HCT116 (cell line): Measurements from ENCODE around the gene HOXB2. TPM values are rescaled to one million over a fixed set of nuclear protein-coding genes. Genes with fewer than 3 reads are reported as not detected.

Experiments used
- ATAC-seq: fragments of 200-7000 bp; cut with Tn5 transposase; 2 replicates; pipeline ENCODE4 v1.9.1; 2020; ENCODE audit warnings: mild to moderate bottlenecking, moderate library complexity
- BruUV-seq: library from RNA; stranded (reverse); fragments of 400-500 nt; replicated peaks from 2 replicates; lab custom pipeline; 2021; lab: Mats Ljungman, UMichigan
- CTCF ChIA-PET: fragments of 300-600 bp; sonication (Branson Sonifier 250); formaldehyde crosslinking; loops from one replicate; lab custom pipeline; 2021; ENCODE audit warnings: antibody characterized with exemption; lab: Charles Lee
- POLR2A ChIA-PET: fragments of 300-600, 350-600 bp; sonication (Branson Sonifier 250); formaldehyde crosslinking; loops from one replicate; lab custom pipeline; 2021; ENCODE audit warnings: antibody characterized with exemption; lab: Charles Lee
- RAD21 ChIA-PET, 2 experiments: fragments of 300-600 bp; sonication (Branson Sonifier 250); formaldehyde crosslinking; loops; one replicate each; lab custom pipeline; 2023; ENCODE audit warnings: low total read pairs in 2 of 2; ENCODE audit not compliant: uncharacterized antibody in 2 of 2, unreplicated experiment in 2 of 2, low non-redundant PET in 1 of 2; lab: Charles Lee
- DNase-seq: peaks from one replicate; pipeline ENCODE4 v3.0.0-alpha.2; 2010; ENCODE audit warnings: low read depth, low spot score
- H2AFZ ChIP-seq: fragments of 200-600 bp; shearing (Covaris generic), sonication (generic); 2 replicates; pipeline ENCODE4 v1.6.1; 2017; ENCODE audit warnings: low read depth, mixed run types, mixed read lengths, antibody characterized with exemption, low read length; ENCODE audit not compliant: poor library complexity, severe bottlenecking
- H3K27ac ChIP-seq: 2 replicates; pipeline ENCODE4 v1.5.1; 2012; ENCODE audit warnings: low read depth, low read length
- H3K27me3 ChIP-seq: fragments of 200-600 bp; sonication (generic); 2 replicates; pipeline ENCODE4 v1.6.1; 2016; ENCODE audit warnings: mixed run types, low read length, mixed read lengths; ENCODE audit not compliant: insufficient read depth
- H3K36me3 ChIP-seq, 2 experiments: fragments of 200-500 bp in 1 of 2; fragments of 200-600 bp in 1 of 2; sonication (Bioruptor generic) in 1 of 2; sonication (generic) in 1 of 2; 2 replicates each; pipeline versions ENCODE4 v1.5.1 to v1.6.1; 2014 to 2016; ENCODE audit warnings: low read length in 2 of 2, inconsistent platforms in 1 of 2, mixed read lengths in 1 of 2, mixed run types in 1 of 2; ENCODE audit not compliant: insufficient read depth in 2 of 2, control insufficient read depth in 1 of 2
- H3K4me1 ChIP-seq, 2 experiments: fragments of 200-600 bp in 1 of 2; sonication (generic) in 1 of 2; 2 replicates each; pipeline versions ENCODE4 v1.5.1 to v1.6.1; 2012 to 2017; ENCODE audit warnings: low read length in 2 of 2, inconsistent platforms in 1 of 2, mild to moderate bottlenecking in 1 of 2, mixed read lengths in 1 of 2, mixed run types in 1 of 2, moderate library complexity in 1 of 2; ENCODE audit not compliant: insufficient read depth in 2 of 2, control insufficient read depth in 1 of 2
- H3K4me2 ChIP-seq: fragments of 200-600 bp; sonication (generic); 2 replicates; pipeline ENCODE4 v1.6.1; 2017; ENCODE audit warnings: mixed run types, low read length, mixed read lengths
- H3K4me3 ChIP-seq, 2 experiments: fragments of 200-600 bp in 1 of 2; sonication (generic) in 1 of 2; replicated peaks in 1 of 2; 2 replicates each; pipeline ENCODE4 v1.5.1; 2011 to 2016; ENCODE audit warnings: low read length in 2 of 2, control low read depth in 1 of 2, low read depth in 1 of 2, mild to moderate bottlenecking in 1 of 2, mixed read lengths in 1 of 2, mixed run types in 1 of 2
- H3K79me2 ChIP-seq: fragments of 200-600 bp; sonication (generic); 2 replicates; pipeline ENCODE4 v1.6.1; 2017; ENCODE audit warnings: mild to moderate bottlenecking, mixed run types, low read length, moderate library complexity, mixed read lengths; ENCODE audit not compliant: insufficient read depth
- H3K9ac ChIP-seq: fragments of 200-600 bp; sonication (generic); 2 replicates; pipeline ENCODE4 v1.6.1; 2016; ENCODE audit warnings: low read length, mixed read lengths
- H3K9me2 ChIP-seq: fragments of 200-600 bp; sonication (generic), shearing (Covaris generic); 2 replicates; pipeline ENCODE4 v1.6.1; 2017; ENCODE audit warnings: mixed run types, mild to moderate bottlenecking, moderate library complexity; ENCODE audit not compliant: insufficient read depth
- H3K9me3 ChIP-seq, 2 experiments: fragments of 200-500 bp in 1 of 2; fragments of 200-600 bp in 1 of 2; sonication (Bioruptor generic) in 1 of 2; sonication (generic) in 1 of 2; 2 replicates each; pipeline ENCODE4 v1.6.1; 2014 to 2017; ENCODE audit warnings: low read length in 2 of 2, mixed read lengths in 2 of 2, inconsistent platforms in 1 of 2, low read depth in 1 of 2, mild to moderate bottlenecking in 1 of 2, mixed run types in 1 of 2, moderate library complexity in 1 of 2; ENCODE audit not compliant: control insufficient read depth in 1 of 2, insufficient read depth in 1 of 2
- H4K20me1 ChIP-seq: fragments of 200-600 bp; sonication (generic), shearing (Covaris generic); 2 replicates; pipeline ENCODE4 v1.6.1; 2017; ENCODE audit warnings: mixed run types, mild to moderate bottlenecking, moderate library complexity; ENCODE audit not compliant: insufficient read depth
- CBX3 ChIP-seq: IDR thresholded peaks from 2 replicates; pipeline ENCODE4 v1.6.1; 2012; ENCODE audit warnings: low read depth
- EZH2phosphoT487 ChIP-seq: fragments of 200-600 bp; IDR thresholded peaks from 2 replicates; pipeline ENCODE4 v1.6.1; 2018; ENCODE audit warnings: antibody characterized with exemption, borderline replicate concordance
- FOSL1 ChIP-seq: IDR thresholded peaks from 2 replicates; pipeline ENCODE4 v1.6.1; 2012; ENCODE audit warnings: low read depth
- POLR2AphosphoS5 ChIP-seq: IDR thresholded peaks from 2 replicates; pipeline ENCODE4 v1.6.1; 2011; ENCODE audit warnings: mild to moderate bottlenecking, low read depth, low read length, moderate library complexity
- RAD21 ChIP-seq: IDR thresholded peaks from 2 replicates; pipeline ENCODE4 v1.6.1; 2012; ENCODE audit warnings: low read depth, mild to moderate bottlenecking
- SIN3A ChIP-seq: IDR thresholded peaks from 2 replicates; pipeline ENCODE4 v1.6.1; 2012; ENCODE audit warnings: low read depth
- SP1 ChIP-seq: IDR thresholded peaks from 2 replicates; pipeline ENCODE4 v1.6.1; 2012; ENCODE audit warnings: low read depth
- TCF7L2 ChIP-seq: IDR thresholded peaks from 2 replicates; pipeline ENCODE4 v1.7.0; 2011; ENCODE audit warnings: borderline replicate concordance, inconsistent platforms; ENCODE audit not compliant: insufficient read depth, insufficient read length; ENCODE audit errors: extremely low read depth
- intact Hi-C: fragments of 100-400 bp; cut with micrococcal nuclease; formaldehyde crosslinking; loops from 2 replicates; pipeline ENCODE4 v1.10.0; 2022
- total RNA-seq: library from RNA; stranded (reverse); gene quantifications from one replicate; pipeline ENCODE4 v1.2.1, GENCODE V29; 2021; ENCODE audit not compliant: unreplicated experiment
- TF ChIP-seq, protein P1 (sequence below): IDR thresholded peaks from 2 replicates; pipeline ENCODE4 v1.6.1; 2011; ENCODE audit warnings: mild to moderate bottlenecking, low read length, moderate library complexity; ENCODE audit not compliant: insufficient replicate concordance; ENCODE audit errors: extremely low read depth
- TF ChIP-seq, protein P2 (sequence below): IDR thresholded peaks from 2 replicates; pipeline ENCODE4 v1.6.1; 2012
- TF ChIP-seq, protein P3 (sequence below): IDR thresholded peaks from 2 replicates; pipeline ENCODE4 v1.6.1; 2012

HOXB2 gene
- total RNA-seq, 1 experiment from 2014 or later, result 2.0 TPM

DNA sequence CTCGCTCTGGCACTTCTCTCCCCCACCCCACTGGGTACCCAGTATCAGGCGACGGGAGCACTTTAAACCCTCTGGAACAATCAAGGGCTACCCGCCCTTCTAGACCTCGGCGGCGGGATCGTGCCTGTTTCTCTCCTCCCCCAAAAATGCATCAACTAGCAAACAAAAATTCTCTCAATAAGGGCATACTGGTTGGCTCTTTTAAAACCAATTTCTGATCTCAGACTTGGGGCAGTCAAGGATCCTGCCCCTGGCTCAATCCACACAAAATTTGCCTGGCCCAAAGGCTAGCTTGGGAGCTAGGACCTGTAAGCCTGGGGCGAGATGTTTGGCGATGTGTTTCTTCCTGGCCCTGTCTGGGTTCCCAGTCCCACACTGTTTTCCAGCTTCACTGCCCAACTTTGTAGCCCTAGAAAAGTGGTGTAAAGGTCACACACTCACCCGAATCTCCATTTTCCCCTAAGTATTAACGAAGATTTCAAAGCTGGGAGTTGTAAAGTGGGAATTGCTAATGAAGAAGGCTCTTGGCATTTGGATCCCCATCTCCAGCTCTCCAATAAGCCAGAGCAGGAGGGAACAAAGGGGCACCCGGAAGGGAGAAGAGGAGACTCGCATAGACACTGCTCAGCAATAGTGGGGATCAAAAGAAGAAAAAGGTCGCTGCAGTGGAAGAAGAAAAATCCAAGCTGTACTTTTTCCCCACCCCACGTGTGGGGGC, 14.4 kb upstream of the HOXB2 start:
- H3K4me3 ChIP-seq, result no peak overlapping the region
- no peak overlapping the region for H2AFZ ChIP-seq
- no peak overlapping the region for H3K27ac ChIP-seq
- H3K9me3 ChIP-seq, result no peaks in the 10 kb centered on the region
- no peaks in the 10 kb centered on the region for H3K27me3 ChIP-seq
- ATAC-seq, result no peak
- H3K9ac ChIP-seq, result no peak overlapping the region
- ChIA-PET RAD21 (no interaction called here), POLR2A (no interaction called here)
- DNase-seq, result no peak
- H4K20me1 ChIP-seq, result no peaks in the 10 kb centered on the region
- no peaks in the 10 kb centered on the region for H3K9me2 ChIP-seq
- TF ChIP-seq, protein P1, sequence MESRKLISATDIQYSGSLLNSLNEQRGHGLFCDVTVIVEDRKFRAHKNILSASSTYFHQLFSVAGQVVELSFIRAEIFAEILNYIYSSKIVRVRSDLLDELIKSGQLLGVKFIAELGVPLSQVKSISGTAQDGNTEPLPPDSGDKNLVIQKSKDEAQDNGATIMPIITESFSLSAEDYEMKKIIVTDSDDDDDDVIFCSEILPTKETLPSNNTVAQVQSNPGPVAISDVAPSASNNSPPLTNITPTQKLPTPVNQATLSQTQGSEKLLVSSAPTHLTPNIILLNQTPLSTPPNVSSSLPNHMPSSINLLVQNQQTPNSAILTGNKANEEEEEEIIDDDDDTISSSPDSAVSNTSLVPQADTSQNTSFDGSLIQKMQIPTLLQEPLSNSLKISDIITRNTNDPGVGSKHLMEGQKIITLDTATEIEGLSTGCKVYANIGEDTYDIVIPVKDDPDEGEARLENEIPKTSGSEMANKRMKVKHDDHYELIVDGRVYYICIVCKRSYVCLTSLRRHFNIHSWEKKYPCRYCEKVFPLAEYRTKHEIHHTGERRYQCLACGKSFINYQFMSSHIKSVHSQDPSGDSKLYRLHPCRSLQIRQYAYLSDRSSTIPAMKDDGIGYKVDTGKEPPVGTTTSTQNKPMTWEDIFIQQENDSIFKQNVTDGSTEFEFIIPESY, result no peak
- TF ChIP-seq FOSL1 (no peak), POLR2AphosphoS5 (no peak), RAD21 (no peak), CBX3 (no peak), EZH2phosphoT487 (no peak), TCF7L2 (no peak), SP1 (no peak), SIN3A (no peak)
- TF ChIP-seq, protein P2, sequence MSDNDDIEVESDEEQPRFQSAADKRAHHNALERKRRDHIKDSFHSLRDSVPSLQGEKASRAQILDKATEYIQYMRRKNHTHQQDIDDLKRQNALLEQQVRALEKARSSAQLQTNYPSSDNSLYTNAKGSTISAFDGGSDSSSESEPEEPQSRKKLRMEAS, result no peak
- TF ChIP-seq, protein P3, sequence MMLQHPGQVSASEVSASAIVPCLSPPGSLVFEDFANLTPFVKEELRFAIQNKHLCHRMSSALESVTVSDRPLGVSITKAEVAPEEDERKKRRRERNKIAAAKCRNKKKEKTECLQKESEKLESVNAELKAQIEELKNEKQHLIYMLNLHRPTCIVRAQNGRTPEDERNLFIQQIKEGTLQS, result no peak
- TF ChIP-seq, all 23 proteins: peak for 0
- no peak overlapping the region for H3K4me2 ChIP-seq
- H3K4me1 ChIP-seq, result peaks cover 0 to 4% of the 10 kb centered on the region in 2 experiments; a peak in 1 of 4 replicates
- intact Hi-C loops, result no loop called here
- CTCF ChIA-PET, result no interaction called here
- H3K36me3 ChIP-seq, result no peaks in the 10 kb centered on the region
- H3K79me2 ChIP-seq, result no peaks in the 10 kb centered on the region; the same call in 1 of the 2 replicates
- no TSS peak for BruUV-seq
